ENCODE measurements around the gene UAP1L1. TPM values are rescaled to one million over a fixed set of nuclear protein-coding genes. Genes with fewer than 3 reads are reported as not detected.
A peak's percentile ranks its signal among the peaks of the same experiment; 100 is the strongest.

Gene UAP1L1
- total RNA-seq, 1 experiment from 2014 or later = 6.6 TPM

- no peak overlapping the region for H3K23ac ChIP-seq (ENCODE audit: insufficient read length, low read depth, low read length)
- WGBS (ENCODE audit: extremely low coverage, insufficient read length, low lambda C conversion rate) = no CpG with 5 or more reads among the region's 11 CpGs
- H2BK15ac ChIP-seq (ENCODE audit: low read depth, low read length) = no peak overlapping the region
- no peaks in the 10 kb centered on the region for H3K27me3 ChIP-seq (ENCODE audit: insufficient read depth, low read length)
- H4K91ac ChIP-seq (ENCODE audit: insufficient read length, low read depth, low read length) = no peak overlapping the region
- H3K4ac ChIP-seq (ENCODE audit: low read depth, low read length) = no peak overlapping the region
- H3K9ac ChIP-seq (ENCODE audit: extremely low read depth, insufficient read length, low read length) = no peak overlapping the region
- H4K5ac ChIP-seq (ENCODE audit: insufficient read length, low read depth, low read length) = no peak overlapping the region
- Mint-ChIP-seq H3K36me3 (ENCODE audit: insufficient read depth in 1 of 3, low read depth in 3 of 3) (peaks cover 7 to 12% (median 10%) of the 10 kb centered on the region in 3 experiments; a peak in 6 of 7 replicates), H3K4me3 (peak overlapping the region in 1 of 2 experiments; percentile 7; a peak in 2 of 5 replicates), H3K27ac (peak overlapping the region in 2 of 3 experiments; percentile 68 to 76; a peak in 3 of 7 replicates), H3K9me3 (no peaks in the 10 kb centered on the region), H3K4me1 (peaks cover 10 to 11% of the 10 kb centered on the region in 2 experiments), H3K27me3 (ENCODE audit: low read depth) (peaks cover 6% of the 10 kb centered on the region)
- TF ChIP-seq CTCF (conservative IDR thresholded peaks at IDR 0.05) = no peak
- no peak overlapping the region for H3K56ac ChIP-seq (ENCODE audit: insufficient read length, low read depth, low read length)
- no peaks in the 10 kb centered on the region for H3K79me1 ChIP-seq (ENCODE audit: insufficient read depth, low read depth, low read length, poor library complexity, severe bottlenecking)
- H2AFZ ChIP-seq (ENCODE audit: low read length) = no peak overlapping the region
- H3K27ac ChIP-seq (ENCODE audit: insufficient read length, low read depth, low read length) = no peak overlapping the region
- H2BK12ac ChIP-seq (ENCODE audit: insufficient read length, low read depth, low read length) = no peak overlapping the region
- no peaks in the 10 kb centered on the region for H4K20me1 ChIP-seq (ENCODE audit: control insufficient read depth, insufficient read depth, insufficient read length)
- H2AK5ac ChIP-seq (ENCODE audit: insufficient read length, low read length) = no peak overlapping the region
- H2BK120ac ChIP-seq (ENCODE audit: low read depth, low read length, poor library complexity, severe bottlenecking) = no peak overlapping the region
- no peak for DNase-seq
- H3K79me2 ChIP-seq (ENCODE audit: insufficient read depth, low read length) = no peaks in the 10 kb centered on the region
- H3K9me3 ChIP-seq (ENCODE audit: control insufficient read depth, low read depth, low read length) = no peaks in the 10 kb centered on the region
- no peak overlapping the region; the same call in 1 of the 2 replicates for H3K14ac ChIP-seq (ENCODE audit: insufficient read depth, low read length)
- no peak overlapping the region for H2BK20ac ChIP-seq (ENCODE audit: low read depth, low read length, poor library complexity, severe bottlenecking)
- no peaks in the 10 kb centered on the region for H3K4me1 ChIP-seq (ENCODE audit: insufficient read depth, low read length)
- H3K18ac ChIP-seq (ENCODE audit: insufficient read length, low read depth, low read length) = no peak overlapping the region
- H3K23me2 ChIP-seq (ENCODE audit: insufficient read length, low read depth, low read length, poor library complexity, severe bottlenecking) = peaks cover 12% of the 10 kb centered on the region
- no peak overlapping the region for H4K8ac ChIP-seq (replicated peaks; ENCODE audit: insufficient read length, low read depth, low read length)
- H3T11ph ChIP-seq (ENCODE audit: low read length) = no peak overlapping the region
- H3K4me2 ChIP-seq (ENCODE audit: insufficient read depth, insufficient read length, low read length) = no peak overlapping the region
- H2BK5ac ChIP-seq (ENCODE audit: insufficient read length, low read length) = no peak overlapping the region
These were observed 12.1 kb downstream of the UAP1L1 start for GRCh38 chr9:137089232-137089947.

Data from H9 (cell line).